Panc1 (cell line): ENCODE measurements around the gene BRD3OS. TPM values are rescaled to one million over a fixed set of nuclear protein-coding genes. Genes with fewer than 3 reads are reported as not detected.

Source experiments
- ATAC-seq: fragments of 200-7000 bp; cut with Tn5 transposase; 2 replicates; pipeline ENCODE4 v1.9.1; 2020; ENCODE audit warnings: mild to moderate bottlenecking, moderate library complexity
- BruUV-seq: library from RNA; stranded (reverse); fragments of 400-500 nt; replicated peaks from 2 replicates; lab custom pipeline; 2021; lab: Mats Ljungman, UMichigan
- CTCF ChIA-PET: fragments of 300-600 bp; sonication (Branson Sonifier 250); formaldehyde crosslinking; loops from one replicate; lab custom pipeline; 2022; ENCODE audit warnings: antibody characterized with exemption; lab: Charles Lee
- POLR2A ChIA-PET: fragments of 300-600 bp; sonication (Branson Sonifier 250); formaldehyde crosslinking; loops from one replicate; lab custom pipeline; 2022; ENCODE audit warnings: antibody characterized with exemption; lab: Charles Lee
- DNase-seq: peaks from one replicate; pipeline ENCODE4 v3.0.0-alpha.2; 2010; ENCODE audit warnings: low read depth, low spot score
- H3K27ac ChIP-seq: 2 replicates; pipeline ENCODE4 v1.5.1; 2011; ENCODE audit warnings: mild to moderate bottlenecking, low read length, inconsistent platforms
- H3K27me3 ChIP-seq: fragments of 200-500 bp; sonication (Bioruptor generic); 2 replicates; pipeline ENCODE4 v1.6.0; 2014; ENCODE audit warnings: low read length, inconsistent platforms; ENCODE audit not compliant: control insufficient read depth, insufficient read depth
- H3K36me3 ChIP-seq: fragments of 200-500 bp; sonication (Bioruptor generic); 2 replicates; pipeline ENCODE4 v1.5.1; 2014; ENCODE audit warnings: inconsistent platforms, mild to moderate bottlenecking, low read length, moderate library complexity; ENCODE audit not compliant: control insufficient read depth, insufficient read depth
- H3K4me1 ChIP-seq: 2 replicates; pipeline ENCODE4 v1.5.1; 2011; ENCODE audit warnings: inconsistent platforms, mild to moderate bottlenecking, low read length, moderate library complexity; ENCODE audit not compliant: control insufficient read depth, insufficient read depth
- H3K4me3 ChIP-seq, 2 experiments: 2 replicates each; pipeline ENCODE4 v1.5.1; 2011 to 2012; ENCODE audit warnings: low read depth in 2 of 2, low read length in 2 of 2, mild to moderate bottlenecking in 2 of 2, inconsistent platforms in 1 of 2, moderate library complexity in 1 of 2
- H3K9me3 ChIP-seq: fragments of 200-500 bp; sonication (Bioruptor generic); 2 replicates; pipeline ENCODE4 v1.5.1; 2014; ENCODE audit warnings: low read depth, mild to moderate bottlenecking, inconsistent platforms, low read length, moderate library complexity; ENCODE audit not compliant: control insufficient read depth, insufficient read depth
- POLR2AphosphoS5 ChIP-seq: IDR thresholded peaks from 2 replicates; pipeline ENCODE4 v1.6.1; 2012; ENCODE audit warnings: mild to moderate bottlenecking, low read depth, low read length, moderate library complexity
- SIN3A ChIP-seq: IDR thresholded peaks from 2 replicates; pipeline ENCODE4 v1.6.1; 2012; ENCODE audit warnings: low read depth, mild to moderate bottlenecking, low read length, moderate library complexity, borderline replicate concordance; ENCODE audit not compliant: insufficient read depth
- TCF7L2 ChIP-seq: IDR thresholded peaks from 2 replicates; pipeline ENCODE4 v1.6.1; 2011; ENCODE audit warnings: mild to moderate bottlenecking, low read depth, low read length, inconsistent platforms
- in situ Hi-C: cut with HindIII; loops from 2 replicates; pipeline ENCODE4 v1.10.0; 2016; ENCODE audit warnings: low sequenced_read_pairs, low pct_unique_long_range_greater_than_20kb
- intact Hi-C: fragments of 100-400 bp; cut with micrococcal nuclease; formaldehyde crosslinking; loops from one replicate; pipeline ENCODE4 v1.10.0; 2022; ENCODE audit not compliant: unreplicated experiment
- total RNA-seq: library from RNA; stranded (reverse); gene quantifications from one replicate; pipeline ENCODE4 v1.2.1, GENCODE V29; 2021; ENCODE audit not compliant: unreplicated experiment
- TF ChIP-seq, protein P1 (sequence below), 2 experiments: IDR thresholded peaks; 2 replicates each; pipeline ENCODE4 v1.6.1; 2011 to 2012; ENCODE audit warnings: low read depth in 2 of 2, control low read depth in 1 of 2, low read length in 1 of 2, mild to moderate bottlenecking in 1 of 2, moderate library complexity in 1 of 2; ENCODE audit not compliant: insufficient read depth in 1 of 2
- TF ChIP-seq, protein P2 (sequence below): fragments of 450-650 bp; IDR thresholded peaks from 2 replicates; pipeline ENCODE4 v1.5.1; 2017; ENCODE audit warnings: mild to moderate bottlenecking

Gene BRD3OS
- total RNA-seq, 1 experiment from 2014 or later = 22.1 TPM

GRCh38 chr9:134007150-134007549 lies 18.1 kb upstream of the BRD3OS start:
- CTCF ChIA-PET = no interaction called here
- Histone ChIP-seq H3K4me1 (no peaks in the 10 kb centered on the region), H3K36me3 (no peaks in the 10 kb centered on the region), H3K27ac (no peak overlapping the region), H3K9me3 (no peaks in the 10 kb centered on the region), H3K4me3 (no peak overlapping the region), H3K27me3 (no peaks in the 10 kb centered on the region)
- intact Hi-C loops = no loop called here
- in situ Hi-C loops = no loop called here
- POLR2A ChIA-PET = no interaction called here
- TF ChIP-seq, protein P1, sequence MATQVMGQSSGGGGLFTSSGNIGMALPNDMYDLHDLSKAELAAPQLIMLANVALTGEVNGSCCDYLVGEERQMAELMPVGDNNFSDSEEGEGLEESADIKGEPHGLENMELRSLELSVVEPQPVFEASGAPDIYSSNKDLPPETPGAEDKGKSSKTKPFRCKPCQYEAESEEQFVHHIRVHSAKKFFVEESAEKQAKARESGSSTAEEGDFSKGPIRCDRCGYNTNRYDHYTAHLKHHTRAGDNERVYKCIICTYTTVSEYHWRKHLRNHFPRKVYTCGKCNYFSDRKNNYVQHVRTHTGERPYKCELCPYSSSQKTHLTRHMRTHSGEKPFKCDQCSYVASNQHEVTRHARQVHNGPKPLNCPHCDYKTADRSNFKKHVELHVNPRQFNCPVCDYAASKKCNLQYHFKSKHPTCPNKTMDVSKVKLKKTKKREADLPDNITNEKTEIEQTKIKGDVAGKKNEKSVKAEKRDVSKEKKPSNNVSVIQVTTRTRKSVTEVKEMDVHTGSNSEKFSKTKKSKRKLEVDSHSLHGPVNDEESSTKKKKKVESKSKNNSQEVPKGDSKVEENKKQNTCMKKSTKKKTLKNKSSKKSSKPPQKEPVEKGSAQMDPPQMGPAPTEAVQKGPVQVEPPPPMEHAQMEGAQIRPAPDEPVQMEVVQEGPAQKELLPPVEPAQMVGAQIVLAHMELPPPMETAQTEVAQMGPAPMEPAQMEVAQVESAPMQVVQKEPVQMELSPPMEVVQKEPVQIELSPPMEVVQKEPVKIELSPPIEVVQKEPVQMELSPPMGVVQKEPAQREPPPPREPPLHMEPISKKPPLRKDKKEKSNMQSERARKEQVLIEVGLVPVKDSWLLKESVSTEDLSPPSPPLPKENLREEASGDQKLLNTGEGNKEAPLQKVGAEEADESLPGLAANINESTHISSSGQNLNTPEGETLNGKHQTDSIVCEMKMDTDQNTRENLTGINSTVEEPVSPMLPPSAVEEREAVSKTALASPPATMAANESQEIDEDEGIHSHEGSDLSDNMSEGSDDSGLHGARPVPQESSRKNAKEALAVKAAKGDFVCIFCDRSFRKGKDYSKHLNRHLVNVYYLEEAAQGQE (IDR thresholded peaks at IDR 0.05; ENCODE audit: insufficient read depth in 1 of 2, low read depth in 2 of 2, low read length in 1 of 2) = no peak
- TF ChIP-seq SIN3A (no peak), POLR2AphosphoS5 (no peak), TCF7L2 (no peak)
- TF ChIP-seq, protein P2, sequence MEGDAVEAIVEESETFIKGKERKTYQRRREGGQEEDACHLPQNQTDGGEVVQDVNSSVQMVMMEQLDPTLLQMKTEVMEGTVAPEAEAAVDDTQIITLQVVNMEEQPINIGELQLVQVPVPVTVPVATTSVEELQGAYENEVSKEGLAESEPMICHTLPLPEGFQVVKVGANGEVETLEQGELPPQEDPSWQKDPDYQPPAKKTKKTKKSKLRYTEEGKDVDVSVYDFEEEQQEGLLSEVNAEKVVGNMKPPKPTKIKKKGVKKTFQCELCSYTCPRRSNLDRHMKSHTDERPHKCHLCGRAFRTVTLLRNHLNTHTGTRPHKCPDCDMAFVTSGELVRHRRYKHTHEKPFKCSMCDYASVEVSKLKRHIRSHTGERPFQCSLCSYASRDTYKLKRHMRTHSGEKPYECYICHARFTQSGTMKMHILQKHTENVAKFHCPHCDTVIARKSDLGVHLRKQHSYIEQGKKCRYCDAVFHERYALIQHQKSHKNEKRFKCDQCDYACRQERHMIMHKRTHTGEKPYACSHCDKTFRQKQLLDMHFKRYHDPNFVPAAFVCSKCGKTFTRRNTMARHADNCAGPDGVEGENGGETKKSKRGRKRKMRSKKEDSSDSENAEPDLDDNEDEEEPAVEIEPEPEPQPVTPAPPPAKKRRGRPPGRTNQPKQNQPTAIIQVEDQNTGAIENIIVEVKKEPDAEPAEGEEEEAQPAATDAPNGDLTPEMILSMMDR = no peak
- DNase-seq (no peak), ATAC-seq (no peak)
- BruUV-seq = no TSS peak

GRCh38 chr9:134007571-134007970 lies 17.7 kb upstream of the BRD3OS start:
- Histone ChIP-seq H3K9me3 (no peaks in the 10 kb centered on the region), H3K4me1 (no peaks in the 10 kb centered on the region), H3K36me3 (no peaks in the 10 kb centered on the region), H3K4me3 (no peak overlapping the region), H3K27ac (no peak overlapping the region), H3K27me3 (no peaks in the 10 kb centered on the region)
- intact Hi-C loops (no loop called here), in situ Hi-C loops (no loop called here)
- BruUV-seq = no TSS peak
- TF ChIP-seq, protein P2 = no peak
- CTCF ChIA-PET = interaction anchor here (0.6 kb wide), 1 partner anchor 127 kb away, joined by 3 read pairs; no protein-coding TSS in a partner anchor
- DNase-seq = no peak
- no peak for ATAC-seq
- POLR2A ChIA-PET = no interaction called here
